Lung microvascular endothelial cell (primary cell): Measurements from ENCODE around the gene HEMK1. TPM values are rescaled to one million over a fixed set of nuclear protein-coding genes. Genes with fewer than 3 reads are reported as not detected.

Experiments used
- DNase-seq, 2 donors: peaks; one replicate each; pipeline versions ENCODE4 v3.0.0 to v3.0.0-alpha.2; 2010; ENCODE audit warnings: low read depth in 2 of 2
- total RNA-seq: library from RNA; depleted of rRNA; stranded (reverse); fragments of >200 nt; gene quantifications from 2 replicates; pipeline ENCODE4 v1.2.1, GENCODE V29; 2014

The HEMK1 gene
- total RNA-seq, 1 donor from 2014 or later, result 2.8 TPM

GRCh38 chr3:50635066-50635465 is 65.7 kb downstream of the HEMK1 start:
- DNase-seq, result no peak

DNA sequence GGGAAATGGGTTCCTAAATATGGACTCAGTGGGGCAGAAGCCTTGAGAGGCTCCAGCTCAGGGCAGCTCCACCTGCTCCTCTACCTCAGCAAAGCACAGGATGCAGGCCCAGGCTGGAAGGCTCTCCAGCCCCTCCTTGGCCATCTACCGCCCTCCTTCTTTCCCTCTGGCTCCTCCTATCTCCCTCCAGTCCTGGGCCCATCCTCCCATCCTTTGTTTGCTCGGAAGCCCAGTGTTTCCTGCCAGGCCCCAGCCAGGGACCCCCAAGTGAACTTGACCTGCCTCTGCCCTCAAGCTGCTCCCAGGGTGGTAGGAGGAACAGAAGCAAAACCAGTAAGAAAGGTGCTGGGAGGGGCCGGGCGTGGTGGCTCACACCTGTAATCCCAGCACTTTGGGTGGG is 67.7 kb downstream of the HEMK1 start:
- DNase-seq, result no peak

- no peak for DNase-seq
These were observed 68.6 kb downstream of the HEMK1 start for GRCh38 chr3:50637945-50638344.

GRCh38 chr3:50639055-50639494 is 69.8 kb downstream of the HEMK1 start:
- DNase-seq, result no peak

- DNase-seq, result no peak
These were observed 73.1 kb downstream of the HEMK1 start for GRCh38 chr3:50642382-50642781.

- no peak for DNase-seq
These were observed 75.2 kb downstream of the HEMK1 start for GRCh38 chr3:50644561-50644960.

- DNase-seq, result no peak
These were observed 76.1 kb downstream of the HEMK1 start for GRCh38 chr3:50645378-50645777.

Other genes starting within 250 kb of the HEMK1 start
- 404 and 600 TPM in 2 replicates for gene HYAL2, start 246.8 kb upstream of the HEMK1 start, total RNA-seq
- 21.4 and 22.8 TPM in 2 replicates for gene TUSC2, start 241.3 kb upstream of the HEMK1 start, total RNA-seq
- gene RASSF1, start 228.7 kb upstream of the HEMK1 start, total RNA-seq, result 12.0 and 20.6 TPM in 2 replicates
- gene ZMYND10, start 223.8 kb upstream of the HEMK1 start, total RNA-seq, result 0.20 and 0.22 TPM in 2 replicates
- gene NPRL2, start 218.7 kb upstream of the HEMK1 start, total RNA-seq, result 12.0 and 17.3 TPM in 2 replicates
- gene CYB561D2, start 218.7 kb upstream of the HEMK1 start, total RNA-seq, result 15.5 and 21.6 TPM in 2 replicates
- 27.7 and 44.4 TPM in 2 replicates for gene TMEM115, start 210.0 kb upstream of the HEMK1 start, total RNA-seq
- under 0.01 TPM in 1 of 2 replicates, not detected in the other for gene CACNA2D2, start 65.9 kb upstream of the HEMK1 start, total RNA-seq
- 0.87 and 1.4 TPM in 2 replicates for gene C3orf18, start 1.8 kb upstream of the HEMK1 start, total RNA-seq
- gene CISH, start 42.3 kb downstream of the HEMK1 start, total RNA-seq, result 0.20 and 0.22 TPM in 2 replicates
- 2.6 and 7.0 TPM in 2 replicates for gene MAPKAPK3, start 47.6 kb downstream of the HEMK1 start, total RNA-seq
- gene DOCK3, start 105.4 kb downstream of the HEMK1 start, total RNA-seq, result under 0.01 TPM in 1 of 2 replicates, not detected in the other